ENCODE results near the gene GP1BA. TPM values are rescaled to one million over a fixed set of nuclear protein-coding genes. Genes with fewer than 3 reads are reported as not detected.

GP1BA gene
- total and polyA plus RNA-seq, 10 of the 15 experiments (the other 5 are each of a cell fraction or from before 2014, with no cell fraction given): 0.04 to 0.67 (median 0.28) TPM; not detected in 1

DNA sequence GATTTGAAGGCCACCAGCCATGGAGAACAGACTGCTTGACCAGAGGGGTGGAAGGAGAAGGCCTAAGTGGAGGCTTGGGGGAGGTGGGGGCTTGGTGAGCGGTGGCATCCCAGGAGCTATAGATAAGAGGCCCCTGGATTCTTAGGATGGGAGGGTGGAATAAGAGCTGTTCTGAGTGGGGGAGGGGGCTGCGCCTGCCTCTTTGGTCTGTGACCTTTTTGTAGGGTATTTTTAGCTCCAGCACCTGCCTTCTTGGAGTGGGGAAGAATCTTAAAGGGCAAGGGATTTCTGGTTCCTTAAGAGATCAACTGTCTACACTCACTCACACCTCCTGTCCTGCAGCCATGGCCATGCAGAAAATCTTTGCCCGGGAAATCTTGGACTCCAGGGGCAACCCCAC lies 19.4 kb downstream of the GP1BA start:
- peaks cover 2 to 3% of the 10 kb centered on the region in 2 experiments; a peak in 3 of 4 replicates for H3K36me3 ChIP-seq (ENCODE audit: control insufficient read depth in 2 of 2, insufficient read depth in 2 of 2, low read length in 1 of 2)
- H3K4me3 ChIP-seq: no peak overlapping the region
- H3K79me2 ChIP-seq (ENCODE audit: control insufficient read depth, insufficient read depth, low read length): peaks cover 33% of the 10 kb centered on the region
- H3K27me3 ChIP-seq (replicated peaks in 1 of 2; ENCODE audit: control insufficient read depth in 2 of 2, insufficient read depth in 2 of 2, low read length in 1 of 2): no peaks in the 10 kb centered on the region
- no peak for DNase-seq (ENCODE audit: low read depth, low spot score)
- no peak for ATAC-seq
- SMC1A ChIA-PET (ENCODE audit: uncharacterized antibody, unreplicated experiment): interaction anchor here (1.0 to 3.4 kb wide), 3 partner anchors 10 to 15 kb away, joined by 3 to 24 read pairs (median 12); partner anchors contain the start of genes RNF167, SLC25A11 and SPAG7
- H3K9ac ChIP-seq (ENCODE audit: control insufficient read depth, insufficient read depth, low read length): peak overlapping the region; percentile 97; the same call in 1 of the 2 replicates
- RAD21 ChIA-PET (ENCODE audit: unreplicated experiment): interaction anchor here (2.0 to 9.8 kb wide), 2 partner anchors 11 to 14 kb away, joined by 7 to 73 read pairs; partner anchors contain the start of genes RNF167, SLC25A11 and SPAG7
- BruUV-seq (replicated peaks): no TSS peak
- peak overlapping the region; percentile 85; the same call in 1 of the 2 replicates for H3K27ac ChIP-seq (ENCODE audit: control insufficient read depth, insufficient read depth)
- no peak for TF ChIP-seq ASH2L (IDR thresholded peaks at IDR 0.05; ENCODE audit: borderline replicate concordance, low read depth)
- no peaks in the 10 kb centered on the region for H3K9me3 ChIP-seq (replicated peaks; ENCODE audit: control insufficient read depth, insufficient read depth, low read length)
- 74% methylated on average over 3 of the region's 3 CpGs for WGBS (ENCODE audit: insufficient coverage, insufficient replicate concordance, low lambda C conversion rate, missing lambda C conversion rate)
- intact Hi-C loops (cut with micrococcal nuclease; ENCODE audit: unreplicated experiment): no loop called here
- peaks cover 17% of the 10 kb centered on the region for H3K4me1 ChIP-seq (ENCODE audit: control insufficient read depth, insufficient read depth, low read length)
- no peak overlapping the region for H2AFZ ChIP-seq (ENCODE audit: control insufficient read depth, low read depth, low read length)
- peak overlapping the region; percentile 93 for H3K4me2 ChIP-seq (ENCODE audit: control insufficient read depth, insufficient read depth)
- POLR2A ChIA-PET: interaction anchor here (0.7 to 17.5 kb wide), 6 partner anchors 8 to 332 kb away, joined by 3 to 272 read pairs (median 4); partner anchors contain the start of genes RNF167, SLC25A11 and SPAG7
- FAIRE-seq: no peak
- CTCF ChIA-PET: interaction anchor here (1.2 to 3.4 kb wide), 6 partner anchors 11 to 386 kb away, joined by 3 to 23 read pairs (median 7); partner anchors contain the start of genes RNF167, SLC25A11 and SPAG7
- in situ Hi-C loops (cut with MboI): no loop called here
- peaks cover 4% of the 10 kb centered on the region; the same call in 1 of the 2 replicates for H4K20me1 ChIP-seq (ENCODE audit: control insufficient read depth, insufficient read depth)

- ChIA-PET POLR2A (interaction anchor here (0.6 to 17.5 kb wide), 4 partner anchors 12 to 83 kb away, joined by 3 to 272 read pairs (median 10); partner anchors contain the start of genes RNF167, SLC25A11 and SPAG7), CTCF (interaction anchor here (1.2 to 1.7 kb wide), 5 partner anchors 9 to 77 kb away, joined by 3 to 5 read pairs (median 4); partner anchors contain the start of genes RNF167 and SLC25A11), SMC1A (ENCODE audit: uncharacterized antibody, unreplicated experiment) (interaction anchor here (2.0 to 3.4 kb wide), 2 partner anchors 14 to 108 kb away, joined by 4 to 12 read pairs; partner anchors contain the start of genes RNF167 and SLC25A11), RAD21 (ENCODE audit: unreplicated experiment) (interaction anchor here (0.7 to 9.8 kb wide), 2 partner anchors 12 to 44 kb away, joined by 3 to 73 read pairs; partner anchors contain the start of gene SPAG7)
- no peaks in the 10 kb centered on the region for H3K27me3 ChIP-seq (replicated peaks in 1 of 2; ENCODE audit: control insufficient read depth in 2 of 2, insufficient read depth in 2 of 2, low read length in 1 of 2)
- H3K4me2 ChIP-seq (ENCODE audit: control insufficient read depth, insufficient read depth): no peak overlapping the region
- BruUV-seq (replicated peaks): no TSS peak
- ATAC-seq: no peak
- intact Hi-C loops (cut with micrococcal nuclease; ENCODE audit: unreplicated experiment): no loop called here
- H2AFZ ChIP-seq (ENCODE audit: control insufficient read depth, low read depth, low read length): no peak overlapping the region
- H3K79me2 ChIP-seq (ENCODE audit: control insufficient read depth, insufficient read depth, low read length): peaks cover 14% of the 10 kb centered on the region
- peaks cover 17% of the 10 kb centered on the region for H3K4me1 ChIP-seq (ENCODE audit: control insufficient read depth, insufficient read depth, low read length)
- FAIRE-seq: no peak
- in situ Hi-C loops (cut with MboI): no loop called here
- H4K20me1 ChIP-seq (ENCODE audit: control insufficient read depth, insufficient read depth): no peaks in the 10 kb centered on the region
- H3K36me3 ChIP-seq (ENCODE audit: control insufficient read depth in 2 of 2, insufficient read depth in 2 of 2, low read length in 1 of 2): no peaks in the 10 kb centered on the region
- WGBS (ENCODE audit: insufficient coverage, insufficient replicate concordance, low lambda C conversion rate, missing lambda C conversion rate): 75% methylated on average over 14 of the region's 14 CpGs
- H3K4me3 ChIP-seq: no peak overlapping the region
- DNase-seq (ENCODE audit: low read depth, low spot score): no peak
- no peak overlapping the region for H3K27ac ChIP-seq (ENCODE audit: control insufficient read depth, insufficient read depth)
- H3K9me3 ChIP-seq (replicated peaks; ENCODE audit: control insufficient read depth, insufficient read depth, low read length): no peaks in the 10 kb centered on the region
- no peak overlapping the region for H3K9ac ChIP-seq (ENCODE audit: control insufficient read depth, insufficient read depth, low read length)
- TF ChIP-seq ZNF274 (IDR thresholded peaks at IDR 0.05; ENCODE audit: insufficient read depth, insufficient read length) (no peak), SIX5 (IDR thresholded peaks at IDR 0.05; ENCODE audit: low read depth, low read length, severe bottlenecking) (no peak), ZBTB11 (CRISPR knock-in tag; IDR thresholded peaks at IDR 0.05) (no peak), EP300 (IDR thresholded peaks at IDR 0.05; ENCODE audit: borderline replicate concordance in 1 of 2, control insufficient read depth in 1 of 2, low read depth in 2 of 2, low read length in 2 of 2) (no peak), HSF1 (IDR thresholded peaks at IDR 0.05; ENCODE audit: low read depth, low read length) (no peak), DPF2 (IDR thresholded peaks at IDR 0.05) (no peak)
Measured at GRCh38 chr17:4953451-4953961, 21.4 kb downstream of the GP1BA start.
